ENCODE data around the gene RB1.

Gene RB1

GRCh38 chr13:48294653-48295052 is 8.9 kb upstream of the RB1 start:
- TF ChIP-seq TAF1 (IDR thresholded peaks at IDR 0.05; ENCODE audit: low read depth, low read length) (no peak), POLR2AphosphoS5 (IDR thresholded peaks at IDR 0.05; ENCODE audit: low read depth, low read length) (no peak), POLR2A (IDR thresholded peaks at IDR 0.05; ENCODE audit: low read depth, low read length) (no peak), SPI1 (IDR thresholded peaks at IDR 0.05; ENCODE audit: low read depth, low read length) (no peak), PAX5 (IDR thresholded peaks at IDR 0.05; ENCODE audit: insufficient read depth, low read length, severe bottlenecking) (no peak), POU2F2 (IDR thresholded peaks at IDR 0.05; ENCODE audit: low read depth, low read length) (no peak)
- FAIRE-seq = peak; percentile 74
- DNase-seq (ENCODE audit: insufficient read length, low spot score) = no peak

- FAIRE-seq (no peak), DNase-seq (ENCODE audit: insufficient read length, low spot score) (no peak)
- TF ChIP-seq PAX5 (IDR thresholded peaks at IDR 0.05; ENCODE audit: insufficient read depth, low read length, severe bottlenecking) (no peak), POLR2AphosphoS5 (IDR thresholded peaks at IDR 0.05; ENCODE audit: low read depth, low read length) (no peak), TAF1 (IDR thresholded peaks at IDR 0.05; ENCODE audit: low read depth, low read length) (no peak), POLR2A (IDR thresholded peaks at IDR 0.05; ENCODE audit: low read depth, low read length) (no peak), SPI1 (IDR thresholded peaks at IDR 0.05; ENCODE audit: low read depth, low read length) (no peak), POU2F2 (IDR thresholded peaks at IDR 0.05; ENCODE audit: low read depth, low read length) (no peak)
Measured at GRCh38 chr13:48295271-48295670, 8.3 kb upstream of the RB1 start.

GRCh38 chr13:48296528-48296927 is 7.0 kb upstream of the RB1 start:
- DNase-seq (ENCODE audit: insufficient read length, low spot score) (no peak), FAIRE-seq (no peak)
- TF ChIP-seq SPI1 (IDR thresholded peaks at IDR 0.05; ENCODE audit: low read depth, low read length) = no peak
- TF ChIP-seq TAF1 (IDR thresholded peaks at IDR 0.05; ENCODE audit: low read depth, low read length) = no peak
- TF ChIP-seq POU2F2 (IDR thresholded peaks at IDR 0.05; ENCODE audit: low read depth, low read length) = no peak
- no peak for TF ChIP-seq POLR2A (IDR thresholded peaks at IDR 0.05; ENCODE audit: low read depth, low read length)
- no peak for TF ChIP-seq POLR2AphosphoS5 (IDR thresholded peaks at IDR 0.05; ENCODE audit: low read depth, low read length)
- TF ChIP-seq PAX5 (IDR thresholded peaks at IDR 0.05; ENCODE audit: insufficient read depth, low read length, severe bottlenecking) = no peak

DNA sequence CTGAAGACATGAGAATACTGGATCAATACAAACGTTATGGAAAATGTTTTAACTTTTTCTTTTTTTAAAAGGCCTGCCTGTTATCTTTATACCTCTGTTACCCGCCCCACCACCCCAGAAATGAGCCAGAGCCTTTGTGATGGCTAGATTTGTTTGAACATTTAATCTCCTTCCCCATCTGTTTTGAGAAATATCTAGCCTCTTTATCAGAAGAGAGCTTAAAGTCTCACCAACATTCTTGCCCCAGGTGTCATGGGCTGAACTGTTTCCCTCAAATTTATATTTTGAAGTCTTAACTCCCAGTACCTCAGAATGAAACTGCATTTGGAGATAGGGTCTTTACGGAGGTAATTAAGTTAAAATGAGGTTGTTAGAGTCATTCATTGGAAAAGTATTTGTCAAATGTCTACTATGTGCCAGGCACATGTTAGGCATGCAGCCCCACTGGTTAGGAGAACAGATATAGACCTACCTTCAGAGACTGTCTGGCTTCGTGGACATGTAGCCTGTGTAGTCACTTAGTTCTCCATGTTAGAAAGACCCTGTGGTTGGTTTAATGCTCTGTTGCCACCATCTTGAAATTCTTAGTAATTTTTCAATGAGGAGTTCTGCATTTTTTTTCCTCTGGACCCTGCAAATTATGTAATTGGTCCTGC is 6.3 kb upstream of the RB1 start:
- TF ChIP-seq POU2F2 (IDR thresholded peaks at IDR 0.05; ENCODE audit: low read depth, low read length) (no peak), PAX5 (IDR thresholded peaks at IDR 0.05; ENCODE audit: insufficient read depth, low read length, severe bottlenecking) (no peak), SPI1 (IDR thresholded peaks at IDR 0.05; ENCODE audit: low read depth, low read length) (no peak), TAF1 (IDR thresholded peaks at IDR 0.05; ENCODE audit: low read depth, low read length) (no peak), POLR2AphosphoS5 (IDR thresholded peaks at IDR 0.05; ENCODE audit: low read depth, low read length) (no peak), POLR2A (IDR thresholded peaks at IDR 0.05; ENCODE audit: low read depth, low read length) (no peak)
- no peak for DNase-seq (ENCODE audit: insufficient read length, low spot score)
- no peak for FAIRE-seq

DNA sequence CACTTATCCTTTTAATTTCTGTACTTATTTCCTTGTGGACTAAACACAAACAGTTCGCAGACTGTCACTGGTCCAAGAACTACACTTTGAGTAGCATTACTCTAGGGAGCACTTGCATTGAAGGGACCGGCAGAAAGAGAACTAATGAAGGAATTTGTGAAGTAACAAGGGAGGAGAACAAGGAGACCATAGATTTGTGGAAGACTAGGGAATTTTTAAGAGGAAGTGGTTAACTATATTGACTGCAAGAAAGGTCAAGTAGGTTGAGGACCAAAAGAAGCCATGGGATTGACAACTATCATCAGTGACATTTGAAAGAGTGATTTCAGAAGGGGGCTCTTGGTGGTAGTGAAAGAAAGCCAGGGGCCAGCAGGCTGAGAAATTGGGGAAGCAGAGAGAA is 4.0 kb upstream of the RB1 start:
- no peak for FAIRE-seq
- no peak for DNase-seq (ENCODE audit: insufficient read length, low spot score)
- no peak for TF ChIP-seq SPI1 (IDR thresholded peaks at IDR 0.05; ENCODE audit: low read depth, low read length)
- TF ChIP-seq TAF1 (IDR thresholded peaks at IDR 0.05; ENCODE audit: low read depth, low read length) = no peak
- no peak for TF ChIP-seq POLR2AphosphoS5 (IDR thresholded peaks at IDR 0.05; ENCODE audit: low read depth, low read length)
- TF ChIP-seq POLR2A (IDR thresholded peaks at IDR 0.05; ENCODE audit: low read depth, low read length) = no peak
- TF ChIP-seq PAX5 (IDR thresholded peaks at IDR 0.05; ENCODE audit: insufficient read depth, low read length, severe bottlenecking) = no peak
- no peak for TF ChIP-seq POU2F2 (IDR thresholded peaks at IDR 0.05; ENCODE audit: low read depth, low read length)

DNA sequence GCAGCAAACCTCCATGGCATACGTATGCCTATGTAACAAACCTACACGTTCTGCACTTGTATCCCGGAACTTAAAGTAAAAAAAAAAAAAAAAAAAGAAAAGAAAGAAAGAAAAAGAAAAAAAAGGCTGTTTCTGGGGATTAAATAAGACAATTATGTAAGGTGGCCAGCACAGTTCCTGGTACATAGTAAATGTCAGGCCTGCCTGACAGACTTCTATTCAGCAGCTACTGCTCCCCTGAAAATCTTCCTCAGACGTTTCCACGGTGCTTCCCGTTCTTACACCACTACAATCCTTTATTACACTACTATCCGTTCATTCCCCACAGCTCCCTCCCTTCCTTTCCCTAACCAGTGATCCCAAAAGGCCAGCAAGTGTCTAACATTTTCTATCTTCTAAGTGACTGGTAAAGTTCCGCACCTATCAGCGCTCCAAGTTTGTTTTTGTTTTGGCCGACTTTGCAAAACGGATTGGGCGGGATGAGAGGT is 636 bp upstream of the RB1 start:
- DNase-seq (ENCODE audit: insufficient read length, low spot score) = no peak
- no peak for TF ChIP-seq POU2F2 (IDR thresholded peaks at IDR 0.05; ENCODE audit: low read depth, low read length)
- TF ChIP-seq PAX5 (IDR thresholded peaks at IDR 0.05; ENCODE audit: insufficient read depth, low read length, severe bottlenecking) = no peak
- no peak for TF ChIP-seq SPI1 (IDR thresholded peaks at IDR 0.05; ENCODE audit: low read depth, low read length)
- TF ChIP-seq POLR2AphosphoS5 (IDR thresholded peaks at IDR 0.05; ENCODE audit: low read depth, low read length) = no peak
- no peak for TF ChIP-seq POLR2A (IDR thresholded peaks at IDR 0.05; ENCODE audit: low read depth, low read length)
- no peak for TF ChIP-seq TAF1 (IDR thresholded peaks at IDR 0.05; ENCODE audit: low read depth, low read length)
- no peak for FAIRE-seq

DNA sequence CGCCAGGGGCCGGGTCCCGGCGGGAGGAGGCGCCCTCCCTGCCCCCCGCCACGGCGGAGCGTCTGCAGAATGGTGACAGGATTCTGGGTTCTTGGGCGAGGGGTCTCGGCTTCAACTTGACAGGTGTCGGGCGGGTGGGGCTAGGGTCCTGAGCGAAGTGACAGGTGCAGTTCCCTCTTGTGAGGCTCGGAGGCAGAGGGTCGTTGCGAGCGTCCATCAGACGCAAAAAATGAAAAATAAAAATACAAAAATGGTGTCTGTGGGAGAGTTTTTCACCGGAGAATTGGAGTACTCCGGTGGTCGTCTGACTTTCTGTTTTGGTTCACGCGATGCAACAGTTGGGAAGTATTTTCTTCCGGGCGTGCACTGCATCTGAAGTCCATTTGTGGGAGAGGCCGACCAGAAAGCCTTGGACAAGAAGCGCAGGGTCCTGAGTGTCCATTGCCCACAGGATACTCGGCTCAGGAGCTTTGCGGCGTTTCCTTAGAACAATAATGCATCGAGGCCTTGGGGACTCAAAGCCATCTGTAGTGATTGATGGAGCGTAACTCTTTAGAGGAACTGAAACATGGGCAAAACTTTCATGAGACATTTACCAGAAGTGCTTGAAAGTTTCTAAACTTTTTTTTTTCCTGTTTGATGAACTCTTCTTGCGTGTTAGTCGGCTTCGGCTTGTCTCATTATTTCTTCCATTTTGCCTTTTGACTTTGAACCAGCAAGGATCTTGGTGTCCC is 759 bp downstream of the RB1 start:
- FAIRE-seq (peak; percentile 86), DNase-seq (ENCODE audit: insufficient read length, low spot score) (peak; percentile 54)
- TF ChIP-seq PAX5 (IDR thresholded peaks at IDR 0.05; ENCODE audit: insufficient read depth, low read length, severe bottlenecking) (peak; percentile 96), POU2F2 (IDR thresholded peaks at IDR 0.05; ENCODE audit: low read depth, low read length) (peak; percentile 31; the same call in 1 of the 2 replicates), POLR2AphosphoS5 (IDR thresholded peaks at IDR 0.05; ENCODE audit: low read depth, low read length) (peak; percentile 52; the same call in 1 of the 2 replicates), SPI1 (IDR thresholded peaks at IDR 0.05; ENCODE audit: low read depth, low read length) (peak; percentile 99), TAF1 (IDR thresholded peaks at IDR 0.05; ENCODE audit: low read depth, low read length) (no peak), POLR2A (IDR thresholded peaks at IDR 0.05; ENCODE audit: low read depth, low read length) (peak; percentile 71; the same call in 1 of the 2 replicates)

- DNase-seq (ENCODE audit: insufficient read length, low spot score) = no peak
- no peak for TF ChIP-seq TAF1 (IDR thresholded peaks at IDR 0.05; ENCODE audit: low read depth, low read length)
- no peak for TF ChIP-seq POU2F2 (IDR thresholded peaks at IDR 0.05; ENCODE audit: low read depth, low read length)
- no peak for TF ChIP-seq POLR2A (IDR thresholded peaks at IDR 0.05; ENCODE audit: low read depth, low read length)
- FAIRE-seq = peak; percentile 85
Measured at GRCh38 chr13:48311223-48311622, 7.7 kb downstream of the RB1 start.

DNA sequence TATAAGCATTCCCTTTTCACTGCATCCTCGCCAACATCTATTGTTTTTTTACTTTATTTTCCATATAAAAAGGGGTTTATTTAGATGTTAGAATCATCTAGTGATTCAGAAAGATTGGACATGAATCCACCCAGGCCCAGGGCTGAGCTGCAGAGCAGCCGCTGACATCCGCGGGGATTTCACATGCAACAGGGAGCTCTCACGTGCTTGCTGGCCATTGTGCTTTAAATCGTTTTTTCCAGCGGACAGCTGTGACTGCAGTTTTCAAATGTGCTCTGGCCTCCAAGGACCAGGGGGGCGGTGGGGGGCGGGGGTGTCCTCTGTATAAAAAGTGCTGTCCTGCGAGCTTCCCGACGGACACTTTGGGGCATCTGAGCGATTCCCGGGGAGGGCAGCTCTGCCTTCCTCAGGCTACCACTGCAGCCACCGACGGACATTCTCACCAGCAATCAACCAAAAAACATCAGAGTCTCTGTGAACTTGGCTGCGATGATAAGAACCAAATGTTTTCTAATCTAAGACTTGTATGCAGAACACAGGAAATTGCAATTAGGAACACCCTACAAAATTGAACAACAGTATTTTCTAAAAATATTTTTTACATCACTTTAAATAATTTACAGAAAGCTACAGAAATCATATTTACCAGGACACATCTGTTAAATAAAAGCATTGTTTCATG is 12.6 kb downstream of the RB1 start:
- no peak for FAIRE-seq
- DNase-seq (ENCODE audit: insufficient read length, low spot score) = no peak
- no peak for TF ChIP-seq SPI1 (IDR thresholded peaks at IDR 0.05; ENCODE audit: low read depth, low read length)
- no peak for TF ChIP-seq POU2F2 (IDR thresholded peaks at IDR 0.05; ENCODE audit: low read depth, low read length)
- no peak for TF ChIP-seq POLR2A (IDR thresholded peaks at IDR 0.05; ENCODE audit: low read depth, low read length)
- TF ChIP-seq TAF1 (IDR thresholded peaks at IDR 0.05; ENCODE audit: low read depth, low read length) = no peak
- no peak for TF ChIP-seq PAX5 (IDR thresholded peaks at IDR 0.05; ENCODE audit: insufficient read depth, low read length, severe bottlenecking)
- TF ChIP-seq POLR2AphosphoS5 (IDR thresholded peaks at IDR 0.05; ENCODE audit: low read depth, low read length) = no peak
